Measurements from ENCODE around the gene GADD45A. TPM values are rescaled to one million over a fixed set of nuclear protein-coding genes. Genes with fewer than 3 reads are reported as not detected.

Gene GADD45A
- total RNA-seq, 1 experiment from 2014 or later = 34.5 TPM

DNA sequence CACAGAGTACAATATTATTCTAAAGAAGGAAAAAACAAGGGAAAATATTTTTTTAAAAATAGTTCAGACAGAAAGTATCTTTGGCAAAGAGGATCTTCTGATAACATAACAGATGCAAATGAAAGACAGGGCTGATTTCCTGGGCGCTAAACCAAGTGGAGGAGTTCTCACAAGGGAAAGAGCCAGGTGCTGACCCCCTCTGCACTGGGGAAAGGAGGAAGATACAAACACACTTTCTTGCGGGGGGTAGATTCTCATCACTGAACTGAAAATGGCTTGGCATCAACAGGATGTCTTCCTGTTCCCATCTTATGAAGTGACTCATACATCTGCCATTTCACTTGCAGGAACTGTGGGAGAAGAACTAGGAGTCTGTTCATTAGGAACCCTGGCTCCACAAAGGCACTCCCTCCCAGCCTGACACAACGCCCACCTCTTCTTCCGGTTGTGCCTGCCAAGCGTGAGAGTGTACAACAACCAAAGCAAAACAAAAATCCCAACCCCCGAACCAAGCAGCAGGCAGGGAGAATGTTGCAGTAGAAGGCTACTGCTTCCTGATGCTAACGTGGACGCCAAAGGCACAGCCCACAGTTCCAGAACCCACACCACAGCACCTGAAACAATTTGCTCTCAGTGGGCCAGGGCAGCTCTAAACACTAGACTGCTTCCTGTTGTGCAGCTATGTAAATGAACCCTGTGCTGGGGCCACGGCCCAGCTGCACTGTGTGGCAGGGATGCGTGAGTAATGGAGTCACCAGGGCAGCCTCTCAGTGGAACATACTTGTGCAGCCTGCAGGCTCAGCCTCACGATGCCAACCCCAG is 51.0 kb downstream of the GADD45A start (continued):
- TF ChIP-seq, protein P1, sequence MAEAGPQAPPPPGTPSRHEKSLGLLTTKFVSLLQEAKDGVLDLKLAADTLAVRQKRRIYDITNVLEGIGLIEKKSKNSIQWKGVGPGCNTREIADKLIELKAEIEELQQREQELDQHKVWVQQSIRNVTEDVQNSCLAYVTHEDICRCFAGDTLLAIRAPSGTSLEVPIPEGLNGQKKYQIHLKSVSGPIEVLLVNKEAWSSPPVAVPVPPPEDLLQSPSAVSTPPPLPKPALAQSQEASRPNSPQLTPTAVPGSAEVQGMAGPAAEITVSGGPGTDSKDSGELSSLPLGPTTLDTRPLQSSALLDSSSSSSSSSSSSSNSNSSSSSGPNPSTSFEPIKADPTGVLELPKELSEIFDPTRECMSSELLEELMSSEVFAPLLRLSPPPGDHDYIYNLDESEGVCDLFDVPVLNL (CRISPR knock-in tag; IDR thresholded peaks at IDR 0.05; ENCODE audit: borderline replicate concordance, low read depth) = no peak
- no peak for TF ChIP-seq NFATC4 (CRISPR knock-in tag; IDR thresholded peaks at IDR 0.05)

DNA sequence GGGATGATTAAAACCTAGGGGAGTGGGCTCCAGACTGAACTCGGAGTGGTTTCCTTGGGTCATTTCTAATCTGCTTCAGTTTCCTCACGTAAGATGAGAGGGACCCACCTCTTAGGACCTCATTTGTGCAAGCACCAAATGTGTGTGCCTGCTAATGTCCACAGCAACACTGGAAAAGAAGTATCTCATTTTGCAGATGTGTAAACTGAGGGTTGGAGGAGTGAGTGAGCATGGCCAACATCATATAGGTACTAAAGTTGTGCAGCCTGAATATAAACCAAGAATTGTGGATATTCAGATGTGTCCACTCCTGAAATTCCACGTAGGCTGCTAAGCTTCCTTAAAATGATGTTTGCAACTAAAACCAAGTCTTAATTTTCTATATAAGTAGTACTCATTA is 51.7 kb downstream of the GADD45A start:
- no peak overlapping the region for H3K4me3 Mint-ChIP-seq
- H3K4me1 Mint-ChIP-seq = peaks cover 23% of the 10 kb centered on the region
- H3K36me3 Mint-ChIP-seq = no peaks in the 10 kb centered on the region
- ATAC-seq = no peak
- no peaks in the 10 kb centered on the region for H3K9me3 Mint-ChIP-seq
- H3K27ac Mint-ChIP-seq = no peak overlapping the region
- TF ChIP-seq NFATC4 (CRISPR knock-in tag; IDR thresholded peaks at IDR 0.05) = no peak
- DNase-seq (ENCODE audit: low spot score) = no peak
- ChIA-PET POLR2A (no interaction called here), CTCF (interaction anchor here (0.5 to 1.6 kb wide), 2 partner anchors 23 to 29 kb away, joined by 3 to 7 read pairs; no protein-coding TSS in a partner anchor)
- no peaks in the 10 kb centered on the region for H3K27me3 Mint-ChIP-seq (ENCODE audit: low read depth)

DNA sequence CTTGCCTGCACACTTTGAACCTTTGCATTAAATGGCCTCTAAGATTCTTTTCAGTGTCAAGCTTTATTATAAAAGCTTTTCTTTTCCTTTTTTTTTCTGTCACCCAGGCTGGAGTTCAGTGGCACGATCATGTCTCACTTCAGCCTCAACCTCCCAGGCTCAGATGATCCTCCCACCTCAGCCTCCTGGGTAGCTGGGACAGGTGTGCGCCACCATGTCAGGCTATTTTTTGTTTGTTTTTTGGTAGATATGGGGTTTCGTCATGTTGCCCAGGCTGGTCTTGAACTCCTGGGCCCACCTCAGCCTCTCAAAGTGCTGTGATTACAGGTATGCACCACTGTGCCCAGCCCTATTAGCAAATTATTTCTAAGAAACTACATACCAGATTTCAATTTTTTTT is 52.9 kb downstream of the GADD45A start:
- Mint-ChIP-seq H3K9me3 (no peaks in the 10 kb centered on the region), H3K27ac (no peak overlapping the region), H3K4me3 (no peak overlapping the region), H3K4me1 (peaks cover 28% of the 10 kb centered on the region), H3K27me3 (ENCODE audit: low read depth) (no peaks in the 10 kb centered on the region), H3K36me3 (no peaks in the 10 kb centered on the region)
- ATAC-seq (no peak), DNase-seq (ENCODE audit: low spot score) (no peak)
- POLR2A ChIA-PET = no interaction called here
- TF ChIP-seq MXD4 (CRISPR knock-in tag; IDR thresholded peaks at IDR 0.05; ENCODE audit: borderline replicate concordance) (no peak), ELF4 (CRISPR knock-in tag; IDR thresholded peaks at IDR 0.05; ENCODE audit: low read depth) (no peak), NFYB (CRISPR knock-in tag; conservative IDR thresholded peaks at IDR 0.05; ENCODE audit: low read depth) (no peak), JAZF1 (CRISPR knock-in tag; IDR thresholded peaks at IDR 0.05) (no peak), JUN (CRISPR knock-in tag; IDR thresholded peaks at IDR 0.05) (no peak), NFATC4 (CRISPR knock-in tag; IDR thresholded peaks at IDR 0.05) (no peak), SP1 (CRISPR knock-in tag; conservative IDR thresholded peaks at IDR 0.05) (no peak), GTF2I (CRISPR knock-in tag; conservative IDR thresholded peaks at IDR 0.05) (no peak), GRHL2 (CRISPR knock-in tag; IDR thresholded peaks at IDR 0.05; ENCODE audit: insufficient replicate concordance, severe bottlenecking) (no peak), CBFB (CRISPR knock-in tag; IDR thresholded peaks at IDR 0.05; ENCODE audit: low read depth) (no peak)
- TF ChIP-seq, protein P2, sequence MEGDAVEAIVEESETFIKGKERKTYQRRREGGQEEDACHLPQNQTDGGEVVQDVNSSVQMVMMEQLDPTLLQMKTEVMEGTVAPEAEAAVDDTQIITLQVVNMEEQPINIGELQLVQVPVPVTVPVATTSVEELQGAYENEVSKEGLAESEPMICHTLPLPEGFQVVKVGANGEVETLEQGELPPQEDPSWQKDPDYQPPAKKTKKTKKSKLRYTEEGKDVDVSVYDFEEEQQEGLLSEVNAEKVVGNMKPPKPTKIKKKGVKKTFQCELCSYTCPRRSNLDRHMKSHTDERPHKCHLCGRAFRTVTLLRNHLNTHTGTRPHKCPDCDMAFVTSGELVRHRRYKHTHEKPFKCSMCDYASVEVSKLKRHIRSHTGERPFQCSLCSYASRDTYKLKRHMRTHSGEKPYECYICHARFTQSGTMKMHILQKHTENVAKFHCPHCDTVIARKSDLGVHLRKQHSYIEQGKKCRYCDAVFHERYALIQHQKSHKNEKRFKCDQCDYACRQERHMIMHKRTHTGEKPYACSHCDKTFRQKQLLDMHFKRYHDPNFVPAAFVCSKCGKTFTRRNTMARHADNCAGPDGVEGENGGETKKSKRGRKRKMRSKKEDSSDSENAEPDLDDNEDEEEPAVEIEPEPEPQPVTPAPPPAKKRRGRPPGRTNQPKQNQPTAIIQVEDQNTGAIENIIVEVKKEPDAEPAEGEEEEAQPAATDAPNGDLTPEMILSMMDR (IDR thresholded peaks at IDR 0.05) = no peak
- TF ChIP-seq, protein P3, sequence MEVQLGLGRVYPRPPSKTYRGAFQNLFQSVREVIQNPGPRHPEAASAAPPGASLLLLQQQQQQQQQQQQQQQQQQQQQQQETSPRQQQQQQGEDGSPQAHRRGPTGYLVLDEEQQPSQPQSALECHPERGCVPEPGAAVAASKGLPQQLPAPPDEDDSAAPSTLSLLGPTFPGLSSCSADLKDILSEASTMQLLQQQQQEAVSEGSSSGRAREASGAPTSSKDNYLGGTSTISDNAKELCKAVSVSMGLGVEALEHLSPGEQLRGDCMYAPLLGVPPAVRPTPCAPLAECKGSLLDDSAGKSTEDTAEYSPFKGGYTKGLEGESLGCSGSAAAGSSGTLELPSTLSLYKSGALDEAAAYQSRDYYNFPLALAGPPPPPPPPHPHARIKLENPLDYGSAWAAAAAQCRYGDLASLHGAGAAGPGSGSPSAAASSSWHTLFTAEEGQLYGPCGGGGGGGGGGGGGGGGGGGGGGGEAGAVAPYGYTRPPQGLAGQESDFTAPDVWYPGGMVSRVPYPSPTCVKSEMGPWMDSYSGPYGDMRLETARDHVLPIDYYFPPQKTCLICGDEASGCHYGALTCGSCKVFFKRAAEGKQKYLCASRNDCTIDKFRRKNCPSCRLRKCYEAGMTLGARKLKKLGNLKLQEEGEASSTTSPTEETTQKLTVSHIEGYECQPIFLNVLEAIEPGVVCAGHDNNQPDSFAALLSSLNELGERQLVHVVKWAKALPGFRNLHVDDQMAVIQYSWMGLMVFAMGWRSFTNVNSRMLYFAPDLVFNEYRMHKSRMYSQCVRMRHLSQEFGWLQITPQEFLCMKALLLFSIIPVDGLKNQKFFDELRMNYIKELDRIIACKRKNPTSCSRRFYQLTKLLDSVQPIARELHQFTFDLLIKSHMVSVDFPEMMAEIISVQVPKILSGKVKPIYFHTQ (CRISPR knock-in tag; IDR thresholded peaks at IDR 0.05) = no peak
- TF ChIP-seq, protein P4, sequence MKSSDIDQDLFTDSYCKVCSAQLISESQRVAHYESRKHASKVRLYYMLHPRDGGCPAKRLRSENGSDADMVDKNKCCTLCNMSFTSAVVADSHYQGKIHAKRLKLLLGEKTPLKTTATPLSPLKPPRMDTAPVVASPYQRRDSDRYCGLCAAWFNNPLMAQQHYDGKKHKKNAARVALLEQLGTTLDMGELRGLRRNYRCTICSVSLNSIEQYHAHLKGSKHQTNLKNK (CRISPR knock-in tag; IDR thresholded peaks at IDR 0.05) = no peak
- TF ChIP-seq, protein P1 (CRISPR knock-in tag; IDR thresholded peaks at IDR 0.05; ENCODE audit: borderline replicate concordance, low read depth) = no peak
- TF ChIP-seq, protein P5, sequence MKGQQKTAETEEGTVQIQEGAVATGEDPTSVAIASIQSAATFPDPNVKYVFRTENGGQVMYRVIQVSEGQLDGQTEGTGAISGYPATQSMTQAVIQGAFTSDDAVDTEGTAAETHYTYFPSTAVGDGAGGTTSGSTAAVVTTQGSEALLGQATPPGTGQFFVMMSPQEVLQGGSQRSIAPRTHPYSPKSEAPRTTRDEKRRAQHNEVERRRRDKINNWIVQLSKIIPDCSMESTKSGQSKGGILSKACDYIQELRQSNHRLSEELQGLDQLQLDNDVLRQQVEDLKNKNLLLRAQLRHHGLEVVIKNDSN (CRISPR knock-in tag; IDR thresholded peaks at IDR 0.05) = no peak
- TF ChIP-seq, protein P6, sequence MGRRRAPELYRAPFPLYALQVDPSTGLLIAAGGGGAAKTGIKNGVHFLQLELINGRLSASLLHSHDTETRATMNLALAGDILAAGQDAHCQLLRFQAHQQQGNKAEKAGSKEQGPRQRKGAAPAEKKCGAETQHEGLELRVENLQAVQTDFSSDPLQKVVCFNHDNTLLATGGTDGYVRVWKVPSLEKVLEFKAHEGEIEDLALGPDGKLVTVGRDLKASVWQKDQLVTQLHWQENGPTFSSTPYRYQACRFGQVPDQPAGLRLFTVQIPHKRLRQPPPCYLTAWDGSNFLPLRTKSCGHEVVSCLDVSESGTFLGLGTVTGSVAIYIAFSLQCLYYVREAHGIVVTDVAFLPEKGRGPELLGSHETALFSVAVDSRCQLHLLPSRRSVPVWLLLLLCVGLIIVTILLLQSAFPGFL (CRISPR knock-in tag; IDR thresholded peaks at IDR 0.05; ENCODE audit: borderline replicate concordance) = no peak
- CTCF ChIA-PET = interaction anchor here (1.2 to 1.6 kb wide), 2 partner anchors 22 to 29 kb away, joined by 3 to 7 read pairs; no protein-coding TSS in a partner anchor

All from WTC11 (cell line).